ENCODE results near the gene ATOH8. TPM values are rescaled to one million over a fixed set of nuclear protein-coding genes. Genes with fewer than 3 reads are reported as not detected.

ATOH8 gene, protein sequence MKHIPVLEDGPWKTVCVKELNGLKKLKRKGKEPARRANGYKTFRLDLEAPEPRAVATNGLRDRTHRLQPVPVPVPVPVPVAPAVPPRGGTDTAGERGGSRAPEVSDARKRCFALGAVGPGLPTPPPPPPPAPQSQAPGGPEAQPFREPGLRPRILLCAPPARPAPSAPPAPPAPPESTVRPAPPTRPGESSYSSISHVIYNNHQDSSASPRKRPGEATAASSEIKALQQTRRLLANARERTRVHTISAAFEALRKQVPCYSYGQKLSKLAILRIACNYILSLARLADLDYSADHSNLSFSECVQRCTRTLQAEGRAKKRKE
- total RNA-seq (2014; rRNA removed; shearing (Covaris generic)) (40.7 and 50.1 TPM in 2 replicates), polyA plus RNA-seq (2016; fragmentation: Nextera tagmentation; extraction: Ambion mirVana) (12.0 and 12.7 TPM in 2 replicates)

DNA sequence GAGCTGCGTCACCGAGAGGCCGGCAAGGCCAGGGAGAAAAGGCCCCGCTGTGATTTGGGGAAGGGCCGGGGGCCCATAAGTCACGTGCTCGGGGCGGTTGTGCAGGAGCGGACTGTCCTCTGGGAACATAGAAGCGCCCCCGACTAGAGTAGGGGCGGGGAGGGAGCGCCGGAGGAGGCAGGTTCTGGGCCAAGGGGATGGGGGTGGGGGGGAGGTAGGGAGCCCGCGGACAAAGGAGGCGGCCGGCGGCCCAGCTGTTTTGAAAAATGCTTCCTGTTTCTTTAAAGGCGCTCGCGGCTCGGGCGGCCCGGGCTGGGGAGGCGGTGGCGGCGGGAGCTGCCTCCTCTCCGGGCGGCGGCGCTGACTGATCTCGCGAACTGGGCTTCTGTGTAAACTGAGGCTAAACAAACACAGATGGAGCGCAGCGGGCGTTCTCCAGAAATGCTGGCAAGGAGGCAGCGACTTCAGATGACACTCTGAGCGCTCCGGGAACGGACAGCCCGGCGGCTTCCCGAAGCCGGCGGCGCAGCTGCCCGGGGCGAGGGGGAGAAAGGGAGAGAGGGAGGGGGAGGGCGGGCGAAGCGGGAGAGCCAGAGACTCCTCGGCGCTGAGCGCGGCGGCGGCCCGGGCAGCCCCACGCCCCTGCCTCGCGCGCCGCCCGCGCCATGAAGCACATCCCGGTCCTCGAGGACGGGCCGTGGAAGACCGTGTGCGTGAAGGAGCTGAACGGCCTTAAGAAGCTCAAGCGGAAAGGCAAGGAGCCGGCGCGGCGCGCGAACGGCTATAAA, at the start of gene ATOH8:
TSS of gene ATOH8 (plus strand) at position 467 of the 788 bp plus-strand sequence. CDS start at position 666, 199 bp downstream.
- peaks cover 46% of the 10 kb centered on the region for H3K79me2 ChIP-seq (ENCODE audit: insufficient read depth)
- peaks cover 25% of the 10 kb centered on the region for H3F3A ChIP-seq (ENCODE audit: insufficient read depth)
- WGBS, 2 experiments (ENCODE audit: low coverage in 1 of 2, low lambda C conversion rate in 2 of 2, missing lambda C conversion rate in 2 of 2), result 0 to 1% methylated on average over 30 to 81 of the region's 81 CpGs
- peaks cover 51% of the 10 kb centered on the region for H3K4me1 ChIP-seq (ENCODE audit: insufficient read depth)
- H3K36me3 ChIP-seq (ENCODE audit: low read depth), result no peaks in the 10 kb centered on the region
- peak within 1 kb of the TSS; percentile 79 for H3K27ac ChIP-seq
- DNase-seq, result peak; percentile 87
- peak within 1 kb of the TSS; percentile 92 for H3K9ac ChIP-seq
- no peaks in the 10 kb centered on the region for H4K20me1 ChIP-seq (ENCODE audit: insufficient read depth)
- peak within 1 kb of the TSS; percentile 81 for H3K4me3 ChIP-seq
- no peaks in the 10 kb centered on the region for H3K27me3 ChIP-seq (replicated peaks; ENCODE audit: insufficient read depth)
- H3K9me2 ChIP-seq (ENCODE audit: insufficient read depth), result no peaks in the 10 kb centered on the region
- in situ Hi-C loops (cut with MboI), result no loop called here
- H3K4me2 ChIP-seq (ENCODE audit: unreplicated experiment), result peak within 1 kb of the TSS; percentile 80
- TF ChIP-seq EZH2phosphoT487 (IDR thresholded peaks at IDR 0.05; ENCODE audit: insufficient read depth, low read depth) (no peak), EZH2 (IDR thresholded peaks at IDR 0.05; ENCODE audit: insufficient read depth, poor library complexity, severe bottlenecking) (no peak)
- H3K9me3 ChIP-seq (ENCODE audit: low read depth), result no peaks in the 10 kb centered on the region
- H2AFZ ChIP-seq, result peak within 1 kb of the TSS; percentile 35; the same call in 1 of the 2 replicates

DNA sequence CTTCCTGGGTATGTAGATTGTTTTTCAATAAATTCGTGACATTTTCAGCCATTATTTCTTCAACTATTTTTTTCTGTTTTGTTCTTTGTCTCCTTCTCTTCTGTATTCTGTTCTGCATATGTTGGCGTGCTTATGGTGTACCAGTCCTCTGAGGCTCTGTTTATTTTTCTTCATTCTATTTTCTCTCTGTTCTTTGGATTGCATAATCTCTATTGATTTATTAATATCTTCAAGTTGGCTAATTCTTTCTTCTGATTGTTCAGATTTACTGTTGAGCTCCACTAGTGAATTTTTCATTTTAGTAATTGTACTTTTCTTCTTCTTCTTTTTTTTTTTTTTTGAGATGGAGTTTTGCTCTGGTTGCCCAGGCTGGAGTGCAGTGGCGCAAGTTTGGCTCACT, 49.8 kb upstream of the ATOH8 start:
- in situ Hi-C loops (cut with MboI), result no loop called here
- no peak for TF ChIP-seq EZH2 (IDR thresholded peaks at IDR 0.05; ENCODE audit: insufficient read depth, poor library complexity, severe bottlenecking)
- H3K4me3 ChIP-seq, result no peak overlapping the region

DNA sequence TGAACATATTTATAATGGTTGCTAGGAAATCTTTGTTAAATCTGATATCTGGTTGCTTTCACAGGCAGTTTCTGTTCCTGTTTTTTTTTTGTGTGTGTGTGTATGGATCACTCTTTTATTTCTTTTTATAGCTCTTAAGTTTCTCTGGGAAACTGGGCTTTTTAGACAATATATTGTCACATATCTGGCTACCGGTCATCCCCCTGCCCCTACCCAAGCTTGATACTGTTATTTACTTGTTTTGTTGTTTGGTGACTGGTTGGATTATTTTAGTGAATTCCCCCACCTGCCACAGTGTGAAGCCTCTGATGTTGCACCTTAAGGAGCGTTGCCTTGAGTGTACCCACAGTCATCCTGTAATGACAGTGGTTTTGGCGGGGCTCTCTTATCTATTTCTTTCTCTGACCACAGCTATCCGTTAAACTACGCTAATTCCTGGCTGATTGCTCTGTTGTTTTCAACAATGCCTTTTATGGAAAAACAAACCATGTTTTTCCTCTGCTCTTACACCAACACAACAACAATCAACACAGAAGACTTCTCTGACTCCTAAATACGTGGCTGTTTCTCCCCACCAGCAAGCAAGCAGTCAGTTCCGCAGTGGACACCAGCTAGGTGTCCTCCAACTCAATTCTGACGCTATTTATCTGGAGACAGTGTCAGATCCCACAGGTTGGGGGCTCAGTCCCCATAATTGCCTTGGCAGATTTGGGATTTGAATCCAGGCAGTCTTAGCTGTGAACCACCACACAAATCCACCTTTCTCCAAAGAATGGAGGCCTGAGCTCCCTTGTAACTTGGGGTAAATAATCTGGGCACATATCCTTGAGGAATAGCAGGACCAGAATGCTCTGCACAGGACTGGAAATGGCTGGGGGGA, 48.8 kb upstream of the ATOH8 start:
- no peaks in the 10 kb centered on the region for H3K9me3 ChIP-seq (ENCODE audit: low read depth)
- H3F3A ChIP-seq (ENCODE audit: insufficient read depth), result peaks cover 40% of the 10 kb centered on the region
- in situ Hi-C loops (cut with MboI), result no loop called here
- peak overlapping the region; percentile 19 for H3K4me2 ChIP-seq (ENCODE audit: unreplicated experiment)
- H3K9ac ChIP-seq, result no peak overlapping the region
- no peaks in the 10 kb centered on the region for H3K36me3 ChIP-seq (ENCODE audit: low read depth)
- no peaks in the 10 kb centered on the region for H4K20me1 ChIP-seq (ENCODE audit: insufficient read depth)
- DNase-seq, result no peak
- peak overlapping the region; percentile 38 for H3K27ac ChIP-seq
- H3K9me2 ChIP-seq (ENCODE audit: insufficient read depth), result no peaks in the 10 kb centered on the region
- H3K27me3 ChIP-seq (replicated peaks; ENCODE audit: insufficient read depth), result no peaks in the 10 kb centered on the region
- peaks cover 34% of the 10 kb centered on the region for H3K4me1 ChIP-seq (ENCODE audit: insufficient read depth)
- no peak overlapping the region for H2AFZ ChIP-seq
- H3K4me3 ChIP-seq, result no peak overlapping the region
- no peaks in the 10 kb centered on the region for H3K79me2 ChIP-seq (ENCODE audit: insufficient read depth)
- WGBS, 2 experiments (ENCODE audit: low coverage in 1 of 2, low lambda C conversion rate in 2 of 2, missing lambda C conversion rate in 2 of 2), result 92% methylated on average over 8 of the region's 8 CpGs
- TF ChIP-seq EZH2 (IDR thresholded peaks at IDR 0.05; ENCODE audit: insufficient read depth, poor library complexity, severe bottlenecking) (no peak), EZH2phosphoT487 (IDR thresholded peaks at IDR 0.05; ENCODE audit: insufficient read depth, low read depth) (no peak)

More for the DNA sequence above, 49.8 kb upstream of the ATOH8 start:
- H3F3A ChIP-seq (ENCODE audit: insufficient read depth), result peaks cover 35% of the 10 kb centered on the region
- DNase-seq, result no peak
- no peaks in the 10 kb centered on the region for H3K27me3 ChIP-seq (replicated peaks; ENCODE audit: insufficient read depth)
- WGBS, 2 experiments (ENCODE audit: low coverage in 1 of 2, low lambda C conversion rate in 2 of 2, missing lambda C conversion rate in 2 of 2), result 97 to 100% methylated on average over 2 to 3 of the region's 3 CpGs
- no peaks in the 10 kb centered on the region for H3K36me3 ChIP-seq (ENCODE audit: low read depth)
- H4K20me1 ChIP-seq (ENCODE audit: insufficient read depth), result no peaks in the 10 kb centered on the region
- no peak overlapping the region for H3K9ac ChIP-seq
- no peaks in the 10 kb centered on the region for H3K79me2 ChIP-seq (ENCODE audit: insufficient read depth)
- no peak overlapping the region for H2AFZ ChIP-seq
- no peak overlapping the region for H3K27ac ChIP-seq
- H3K4me1 ChIP-seq (ENCODE audit: insufficient read depth), result peaks cover 34% of the 10 kb centered on the region
- no peaks in the 10 kb centered on the region for H3K9me3 ChIP-seq (ENCODE audit: low read depth)
- H3K4me2 ChIP-seq (ENCODE audit: unreplicated experiment), result no peak overlapping the region
- H3K9me2 ChIP-seq (ENCODE audit: insufficient read depth), result no peaks in the 10 kb centered on the region

DNA sequence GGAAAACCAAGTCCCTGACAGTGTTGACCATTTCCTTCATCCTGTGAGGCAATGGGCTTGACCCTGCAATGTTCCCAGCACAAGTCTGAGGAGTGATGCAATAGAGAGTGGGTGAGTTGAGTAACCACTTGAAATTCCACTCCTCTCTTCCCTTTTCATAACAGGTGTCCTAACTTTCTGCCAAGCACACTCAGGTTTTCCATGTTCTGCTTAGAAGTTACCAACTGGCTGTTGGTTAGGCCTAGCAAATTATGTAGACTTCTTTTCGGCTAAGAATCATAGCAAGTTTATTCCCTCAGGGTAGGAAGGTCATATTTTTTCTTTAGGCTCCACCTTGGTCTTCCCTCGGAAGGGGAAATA, 48.1 kb upstream of the ATOH8 start:
- H3K4me2 ChIP-seq (ENCODE audit: unreplicated experiment), result no peak overlapping the region
- 70 to 77% methylated on average over 2 of the region's 2 CpGs for WGBS, 2 experiments (ENCODE audit: low coverage in 1 of 2, low lambda C conversion rate in 2 of 2, missing lambda C conversion rate in 2 of 2)

More for the DNA sequence above, 48.1 kb upstream of the ATOH8 start:
- Histone ChIP-seq H3K9me3 (ENCODE audit: low read depth) (no peaks in the 10 kb centered on the region), H3K9me2 (ENCODE audit: insufficient read depth) (no peaks in the 10 kb centered on the region), H3K27me3 (replicated peaks; ENCODE audit: insufficient read depth) (no peaks in the 10 kb centered on the region), H4K20me1 (ENCODE audit: insufficient read depth) (no peaks in the 10 kb centered on the region), H3K9ac (no peak overlapping the region), H3F3A (ENCODE audit: insufficient read depth) (peaks cover 37% of the 10 kb centered on the region), H2AFZ (no peak overlapping the region), H3K4me3 (no peak overlapping the region), H3K36me3 (ENCODE audit: low read depth) (no peaks in the 10 kb centered on the region), H3K79me2 (ENCODE audit: insufficient read depth) (no peaks in the 10 kb centered on the region), H3K4me1 (ENCODE audit: insufficient read depth) (peaks cover 34% of the 10 kb centered on the region), H3K27ac (peak overlapping the region; percentile 44)
- in situ Hi-C loops (cut with MboI), result no loop called here
- DNase-seq, result peak; percentile 94
- TF ChIP-seq EZH2 (IDR thresholded peaks at IDR 0.05; ENCODE audit: insufficient read depth, poor library complexity, severe bottlenecking) (no peak), EZH2phosphoT487 (IDR thresholded peaks at IDR 0.05; ENCODE audit: insufficient read depth, low read depth) (no peak)

Measured in GM23248 (cell line).